HCT116 (cell line): ENCODE measurements around the gene TMSB10. TPM values are rescaled to one million over a fixed set of nuclear protein-coding genes. Genes with fewer than 3 reads are reported as not detected.

Experiments used
- ATAC-seq: fragments of 200-7000 bp; cut with Tn5 transposase; 2 replicates; pipeline ENCODE4 v1.9.1; 2020; ENCODE audit warnings: mild to moderate bottlenecking, moderate library complexity
- BruUV-seq: library from RNA; stranded (reverse); fragments of 400-500 nt; replicated peaks from 2 replicates; lab custom pipeline; 2021; lab: Mats Ljungman, UMichigan
- CTCF ChIA-PET: fragments of 300-600 bp; sonication (Branson Sonifier 250); formaldehyde crosslinking; loops from one replicate; lab custom pipeline; 2021; ENCODE audit warnings: antibody characterized with exemption; lab: Charles Lee
- POLR2A ChIA-PET: fragments of 300-600, 350-600 bp; sonication (Branson Sonifier 250); formaldehyde crosslinking; loops from one replicate; lab custom pipeline; 2021; ENCODE audit warnings: antibody characterized with exemption; lab: Charles Lee
- RAD21 ChIA-PET, 2 experiments: fragments of 300-600 bp; sonication (Branson Sonifier 250); formaldehyde crosslinking; loops; one replicate each; lab custom pipeline; 2023; ENCODE audit warnings: low total read pairs in 2 of 2; ENCODE audit not compliant: uncharacterized antibody in 2 of 2, unreplicated experiment in 2 of 2, low non-redundant PET in 1 of 2; lab: Charles Lee
- DNase-seq: peaks from one replicate; pipeline ENCODE4 v3.0.0-alpha.2; 2010; ENCODE audit warnings: low read depth, low spot score
- H2AFZ ChIP-seq: fragments of 200-600 bp; shearing (Covaris generic), sonication (generic); 2 replicates; pipeline ENCODE4 v1.6.1; 2017; ENCODE audit warnings: low read depth, mixed run types, mixed read lengths, antibody characterized with exemption, low read length; ENCODE audit not compliant: poor library complexity, severe bottlenecking
- H3K27ac ChIP-seq: 2 replicates; pipeline ENCODE4 v1.5.1; 2012; ENCODE audit warnings: low read depth, low read length
- H3K27me3 ChIP-seq: fragments of 200-600 bp; sonication (generic); 2 replicates; pipeline ENCODE4 v1.6.1; 2016; ENCODE audit warnings: mixed run types, low read length, mixed read lengths; ENCODE audit not compliant: insufficient read depth
- H3K36me3 ChIP-seq, 2 experiments: fragments of 200-500 bp in 1 of 2; fragments of 200-600 bp in 1 of 2; sonication (Bioruptor generic) in 1 of 2; sonication (generic) in 1 of 2; 2 replicates each; pipeline versions ENCODE4 v1.5.1 to v1.6.1; 2014 to 2016; ENCODE audit warnings: low read length in 2 of 2, inconsistent platforms in 1 of 2, mixed read lengths in 1 of 2, mixed run types in 1 of 2; ENCODE audit not compliant: insufficient read depth in 2 of 2, control insufficient read depth in 1 of 2
- H3K4me1 ChIP-seq, 2 experiments: fragments of 200-600 bp in 1 of 2; sonication (generic) in 1 of 2; 2 replicates each; pipeline versions ENCODE4 v1.5.1 to v1.6.1; 2012 to 2017; ENCODE audit warnings: low read length in 2 of 2, inconsistent platforms in 1 of 2, mild to moderate bottlenecking in 1 of 2, mixed read lengths in 1 of 2, mixed run types in 1 of 2, moderate library complexity in 1 of 2; ENCODE audit not compliant: insufficient read depth in 2 of 2, control insufficient read depth in 1 of 2
- H3K4me2 ChIP-seq: fragments of 200-600 bp; sonication (generic); 2 replicates; pipeline ENCODE4 v1.6.1; 2017; ENCODE audit warnings: mixed run types, low read length, mixed read lengths
- H3K4me3 ChIP-seq, 2 experiments: fragments of 200-600 bp in 1 of 2; sonication (generic) in 1 of 2; replicated peaks in 1 of 2; 2 replicates each; pipeline ENCODE4 v1.5.1; 2011 to 2016; ENCODE audit warnings: low read length in 2 of 2, control low read depth in 1 of 2, low read depth in 1 of 2, mild to moderate bottlenecking in 1 of 2, mixed read lengths in 1 of 2, mixed run types in 1 of 2
- H3K79me2 ChIP-seq: fragments of 200-600 bp; sonication (generic); 2 replicates; pipeline ENCODE4 v1.6.1; 2017; ENCODE audit warnings: mild to moderate bottlenecking, mixed run types, low read length, moderate library complexity, mixed read lengths; ENCODE audit not compliant: insufficient read depth
- H3K9ac ChIP-seq: fragments of 200-600 bp; sonication (generic); 2 replicates; pipeline ENCODE4 v1.6.1; 2016; ENCODE audit warnings: low read length, mixed read lengths
- H3K9me2 ChIP-seq: fragments of 200-600 bp; sonication (generic), shearing (Covaris generic); 2 replicates; pipeline ENCODE4 v1.6.1; 2017; ENCODE audit warnings: mixed run types, mild to moderate bottlenecking, moderate library complexity; ENCODE audit not compliant: insufficient read depth
- H3K9me3 ChIP-seq, 2 experiments: fragments of 200-500 bp in 1 of 2; fragments of 200-600 bp in 1 of 2; sonication (Bioruptor generic) in 1 of 2; sonication (generic) in 1 of 2; 2 replicates each; pipeline ENCODE4 v1.6.1; 2014 to 2017; ENCODE audit warnings: low read length in 2 of 2, mixed read lengths in 2 of 2, inconsistent platforms in 1 of 2, low read depth in 1 of 2, mild to moderate bottlenecking in 1 of 2, mixed run types in 1 of 2, moderate library complexity in 1 of 2; ENCODE audit not compliant: control insufficient read depth in 1 of 2, insufficient read depth in 1 of 2
- H4K20me1 ChIP-seq: fragments of 200-600 bp; sonication (generic), shearing (Covaris generic); 2 replicates; pipeline ENCODE4 v1.6.1; 2017; ENCODE audit warnings: mixed run types, mild to moderate bottlenecking, moderate library complexity; ENCODE audit not compliant: insufficient read depth
- CEBPB ChIP-seq: IDR thresholded peaks from 2 replicates; pipeline ENCODE4 v1.6.1; 2012; ENCODE audit warnings: low read depth
- ELF1 ChIP-seq: IDR thresholded peaks from 2 replicates; pipeline ENCODE4 v1.6.1; 2012; ENCODE audit warnings: low read depth, borderline replicate concordance
- EZH2phosphoT487 ChIP-seq: fragments of 200-600 bp; IDR thresholded peaks from 2 replicates; pipeline ENCODE4 v1.6.1; 2018; ENCODE audit warnings: antibody characterized with exemption, borderline replicate concordance
- JUND ChIP-seq: IDR thresholded peaks from 2 replicates; pipeline ENCODE4 v1.6.1; 2012
- YY1 ChIP-seq: IDR thresholded peaks from 2 replicates; pipeline ENCODE4 v1.6.1; 2011; ENCODE audit warnings: low read length, low read depth, moderate library complexity, mild to moderate bottlenecking; ENCODE audit not compliant: insufficient replicate concordance; ENCODE audit errors: extremely low read depth
- intact Hi-C: fragments of 100-400 bp; cut with micrococcal nuclease; formaldehyde crosslinking; loops from 2 replicates; pipeline ENCODE4 v1.10.0; 2022
- total RNA-seq: library from RNA; stranded (reverse); gene quantifications from one replicate; pipeline ENCODE4 v1.2.1, GENCODE V29; 2021; ENCODE audit not compliant: unreplicated experiment
- TF ChIP-seq, protein P1 (sequence below): IDR thresholded peaks from 2 replicates; pipeline ENCODE4 v1.6.1; 2012; ENCODE audit warnings: low read depth

Gene TMSB10
- total RNA-seq, 1 experiment from 2014 or later = 2,677 TPM

- no peaks in the 10 kb centered on the region; the same call in 1 of the 2 replicates for H3K27me3 ChIP-seq
- no peak for TF ChIP-seq EZH2phosphoT487
- TF ChIP-seq ELF1 = no peak
- TF ChIP-seq YY1 = no peak
- no peak for TF ChIP-seq JUND
- no peak for TF ChIP-seq CEBPB
- TF ChIP-seq, protein P1, sequence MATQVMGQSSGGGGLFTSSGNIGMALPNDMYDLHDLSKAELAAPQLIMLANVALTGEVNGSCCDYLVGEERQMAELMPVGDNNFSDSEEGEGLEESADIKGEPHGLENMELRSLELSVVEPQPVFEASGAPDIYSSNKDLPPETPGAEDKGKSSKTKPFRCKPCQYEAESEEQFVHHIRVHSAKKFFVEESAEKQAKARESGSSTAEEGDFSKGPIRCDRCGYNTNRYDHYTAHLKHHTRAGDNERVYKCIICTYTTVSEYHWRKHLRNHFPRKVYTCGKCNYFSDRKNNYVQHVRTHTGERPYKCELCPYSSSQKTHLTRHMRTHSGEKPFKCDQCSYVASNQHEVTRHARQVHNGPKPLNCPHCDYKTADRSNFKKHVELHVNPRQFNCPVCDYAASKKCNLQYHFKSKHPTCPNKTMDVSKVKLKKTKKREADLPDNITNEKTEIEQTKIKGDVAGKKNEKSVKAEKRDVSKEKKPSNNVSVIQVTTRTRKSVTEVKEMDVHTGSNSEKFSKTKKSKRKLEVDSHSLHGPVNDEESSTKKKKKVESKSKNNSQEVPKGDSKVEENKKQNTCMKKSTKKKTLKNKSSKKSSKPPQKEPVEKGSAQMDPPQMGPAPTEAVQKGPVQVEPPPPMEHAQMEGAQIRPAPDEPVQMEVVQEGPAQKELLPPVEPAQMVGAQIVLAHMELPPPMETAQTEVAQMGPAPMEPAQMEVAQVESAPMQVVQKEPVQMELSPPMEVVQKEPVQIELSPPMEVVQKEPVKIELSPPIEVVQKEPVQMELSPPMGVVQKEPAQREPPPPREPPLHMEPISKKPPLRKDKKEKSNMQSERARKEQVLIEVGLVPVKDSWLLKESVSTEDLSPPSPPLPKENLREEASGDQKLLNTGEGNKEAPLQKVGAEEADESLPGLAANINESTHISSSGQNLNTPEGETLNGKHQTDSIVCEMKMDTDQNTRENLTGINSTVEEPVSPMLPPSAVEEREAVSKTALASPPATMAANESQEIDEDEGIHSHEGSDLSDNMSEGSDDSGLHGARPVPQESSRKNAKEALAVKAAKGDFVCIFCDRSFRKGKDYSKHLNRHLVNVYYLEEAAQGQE = no peak
- no TSS peak for BruUV-seq
Observed at GRCh38 chr2:84885111-84885510, 20.3 kb upstream of the TMSB10 start.

More at GRCh38 chr2:84885111-84885510, 20.3 kb upstream of the TMSB10 start:
- Histone ChIP-seq H3K4me2 (no peak overlapping the region), H3K4me3 (no peak overlapping the region), H4K20me1 (no peaks in the 10 kb centered on the region), H3K9ac (no peak overlapping the region), H3K9me2 (no peaks in the 10 kb centered on the region), H2AFZ (no peak overlapping the region), H3K4me1 (peaks cover 5 to 24% of the 10 kb centered on the region in 2 experiments; a peak in 3 of 4 replicates), H3K79me2 (no peaks in the 10 kb centered on the region), H3K36me3 (no peaks in the 10 kb centered on the region), H3K27ac (no peak overlapping the region), H3K9me3 (no peaks in the 10 kb centered on the region)
- POLR2A ChIA-PET = no interaction called here
- intact Hi-C loops = no loop called here
- RAD21 ChIA-PET = no interaction called here
- DNase-seq = no peak
- CTCF ChIA-PET = no interaction called here
- no peak for ATAC-seq
